HG03457 (cell line): Measurements from ENCODE around the gene STK4.
"Not testable (repeated sequence)": the region's sequence is repeated elsewhere in the genome, so short reads cannot be mapped to it uniquely, and the experiment has no call there.

Source experiments
- ATAC-seq: cut with Tn5 transposase; IDR thresholded peaks from one replicate; pipeline ENCODE4 v1.9.1; 2021; ENCODE audit warnings: moderate number of reproducible peaks; ENCODE audit not compliant: unreplicated experiment

The STK4 gene

DNA sequence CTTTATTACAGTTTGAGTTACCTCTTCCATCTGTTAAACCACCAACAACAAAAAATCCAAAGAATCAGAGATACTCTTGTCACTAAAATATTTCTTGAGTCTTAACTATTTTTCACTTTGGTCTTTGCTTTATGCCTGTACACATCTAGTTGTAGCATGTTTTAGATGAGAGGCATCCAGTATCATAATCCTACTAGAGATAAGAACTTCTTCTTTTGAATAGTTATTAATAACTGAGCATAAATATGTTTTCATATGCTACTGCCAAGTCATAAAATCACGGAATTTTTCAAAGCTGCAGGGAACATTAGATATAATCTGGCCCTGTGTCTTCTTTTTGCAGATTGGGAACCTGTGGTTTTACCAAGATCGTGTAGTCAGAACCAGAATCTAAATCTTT, 55.3 kb downstream of the STK4 start:
- no peak for ATAC-seq

GRCh38 chr20:45023140-45023539, 56.8 kb downstream of the STK4 start:
- ATAC-seq = not testable (repeated sequence)

DNA sequence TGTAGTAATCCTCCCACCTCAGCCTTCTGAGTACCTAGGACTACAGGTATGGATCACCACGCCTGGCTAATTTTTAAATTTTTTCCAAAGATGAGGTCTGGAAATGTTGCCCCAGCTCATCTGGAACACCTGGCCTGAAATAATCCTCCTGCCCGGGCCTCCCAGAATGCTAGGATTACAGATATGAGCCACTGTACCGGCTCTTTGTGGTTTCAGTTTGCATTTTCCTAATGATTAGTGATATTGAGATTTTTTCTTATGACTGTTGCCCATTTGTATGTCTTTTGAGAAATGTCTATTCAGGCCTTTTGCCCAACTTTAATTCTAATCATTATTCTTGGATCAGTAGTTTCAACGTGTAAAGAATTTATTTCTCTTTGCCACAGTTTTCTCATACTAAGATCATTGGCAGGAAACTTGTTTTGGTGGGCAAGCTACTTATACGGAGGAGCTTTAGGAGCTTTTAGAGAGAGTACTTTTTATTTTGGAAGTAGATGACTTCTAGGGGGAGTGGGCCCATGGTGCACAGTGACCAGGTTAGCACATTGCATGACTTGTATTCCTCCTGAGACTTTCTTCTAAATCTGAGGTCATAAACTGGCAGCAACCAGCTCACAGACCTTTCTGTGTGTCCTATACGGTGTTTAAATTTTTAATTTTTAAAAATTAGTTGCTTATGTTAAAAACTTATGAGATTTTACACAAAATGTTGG, 62.3 kb downstream of the STK4 start:
- no peak for ATAC-seq

- ATAC-seq = no peak
Measured at GRCh38 chr20:45029884-45030283, 63.6 kb downstream of the STK4 start.

DNA sequence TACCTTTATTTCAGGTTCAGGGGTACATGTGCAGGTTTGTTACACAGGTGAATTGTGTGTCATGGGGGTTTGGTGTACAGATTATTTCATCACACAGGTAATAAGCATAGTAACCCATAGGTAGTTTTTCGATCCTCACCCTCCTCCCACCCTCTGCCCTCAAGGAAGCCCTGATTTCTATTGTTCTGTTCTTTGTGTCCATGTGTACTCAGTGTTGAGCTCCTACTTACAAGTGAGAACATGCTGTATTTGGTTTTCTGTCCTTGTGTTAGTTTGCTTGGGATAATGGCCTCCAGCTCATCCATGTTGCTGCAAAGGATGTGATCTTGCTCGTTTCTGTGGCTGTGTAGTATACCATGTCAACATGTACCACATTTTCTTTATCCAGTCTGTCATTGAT, 66.0 kb downstream of the STK4 start:
- no peak for ATAC-seq

DNA sequence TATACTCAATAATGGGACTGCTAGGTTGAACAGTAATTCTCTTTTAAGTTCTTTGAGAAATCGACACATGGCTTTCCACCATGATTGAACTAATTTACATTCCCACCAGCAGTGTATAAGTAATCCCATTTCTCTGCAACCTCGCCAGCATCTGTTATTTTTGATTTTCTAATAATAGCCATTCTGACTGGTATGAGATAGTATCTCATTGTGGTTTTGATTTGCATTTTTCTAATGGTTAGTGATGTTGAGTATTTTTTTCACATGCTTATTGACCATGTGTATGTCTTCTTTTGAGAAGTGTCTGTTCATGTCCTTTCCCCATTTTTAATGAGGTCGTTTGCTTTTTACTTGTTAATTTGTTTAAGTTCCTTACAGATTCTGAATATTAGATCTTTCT, 66.5 kb downstream of the STK4 start:
- ATAC-seq = no peak

DNA sequence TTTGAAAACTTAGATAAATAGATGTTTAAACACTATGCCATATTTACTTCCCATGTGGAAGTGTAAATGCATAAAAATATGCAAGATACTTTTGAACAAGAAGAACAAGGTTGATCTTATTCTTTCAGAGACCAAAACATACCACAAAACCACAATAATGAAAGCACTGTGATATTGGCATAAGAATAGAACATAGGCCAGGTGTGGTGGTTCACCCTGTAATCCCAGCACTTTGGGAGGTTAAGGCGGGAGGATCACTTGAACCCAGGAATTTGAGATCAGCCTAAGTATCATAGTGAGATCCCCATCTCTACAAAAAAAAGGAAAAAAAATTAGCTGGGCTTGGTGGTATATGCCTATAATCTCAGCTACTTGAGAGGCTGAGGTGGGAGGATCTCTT, 68.1 kb downstream of the STK4 start:
- ATAC-seq = no peak

DNA sequence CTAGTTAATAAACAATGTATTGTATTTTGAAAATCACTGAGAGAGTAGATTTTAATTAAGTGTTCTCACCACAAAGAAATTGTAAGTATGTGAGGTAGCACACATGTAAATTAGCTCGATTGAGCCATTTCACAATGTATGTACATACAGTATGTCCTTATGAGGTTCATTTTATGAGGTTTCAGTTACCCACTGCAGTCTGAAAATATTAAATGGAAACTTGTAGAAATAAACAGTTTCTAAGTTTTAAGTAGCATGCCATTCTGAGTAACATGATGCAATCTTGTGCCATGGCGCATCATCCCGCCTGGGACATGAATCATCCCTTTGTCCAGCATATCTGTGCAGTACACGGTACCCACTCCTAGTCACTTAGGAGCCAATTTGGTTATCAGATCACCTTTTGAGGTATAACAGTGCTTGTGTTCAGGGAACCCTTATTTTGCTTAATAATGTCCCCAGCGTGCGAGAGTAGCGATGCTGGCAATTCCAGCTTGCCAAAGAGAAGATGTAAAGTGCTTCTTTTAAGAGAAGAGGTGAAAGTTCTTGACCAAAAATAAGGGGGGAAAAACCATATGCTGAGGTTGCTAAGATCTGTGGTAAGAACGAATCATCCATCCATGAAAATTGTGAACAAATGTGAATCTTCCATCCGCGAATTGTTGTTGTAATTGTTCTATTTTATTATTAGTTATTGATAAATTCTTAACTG, 69.9 kb downstream of the STK4 start:
- no peak for ATAC-seq

DNA sequence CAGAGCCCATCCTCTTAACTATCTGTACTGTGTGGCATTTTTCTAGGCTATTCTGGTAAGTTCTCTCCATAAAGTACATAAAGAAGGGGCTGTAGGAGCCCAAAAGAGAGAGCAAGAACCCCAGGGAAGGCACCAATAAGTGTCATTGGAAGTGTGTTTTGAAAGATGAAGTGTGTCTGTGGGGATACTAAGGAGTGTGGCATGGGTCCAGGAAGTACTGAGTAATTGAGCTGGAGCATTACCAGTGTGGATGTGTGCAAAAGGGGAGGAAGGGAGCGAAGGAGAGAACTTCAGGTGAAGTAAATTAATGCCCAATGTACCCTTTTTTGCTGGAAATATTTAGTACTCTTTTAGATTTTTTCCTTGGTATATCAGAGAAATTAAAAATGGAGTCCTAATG, 70.7 kb downstream of the STK4 start:
- ATAC-seq = no peak

DNA sequence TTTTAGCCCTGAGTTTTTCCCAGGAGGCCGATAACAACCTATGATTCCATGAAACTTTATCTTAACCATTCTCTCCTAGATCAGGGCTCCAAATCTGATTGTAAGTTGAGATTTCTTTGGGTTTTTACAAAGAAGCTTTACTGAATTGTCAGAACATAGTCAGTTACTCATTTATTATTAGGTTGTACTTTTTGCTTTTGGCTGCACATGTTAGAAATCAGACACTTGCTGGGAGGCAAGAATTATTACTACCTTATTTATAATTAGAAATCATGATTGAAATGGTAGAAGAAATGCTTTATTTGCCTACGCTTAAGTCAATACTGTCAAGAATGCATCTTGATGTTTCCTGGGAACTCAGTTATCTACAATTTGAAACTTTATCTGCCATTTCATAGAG, 71.3 kb downstream of the STK4 start:
- ATAC-seq = no peak

- no peak for ATAC-seq
Measured at GRCh38 chr20:45038745-45039474, 72.6 kb downstream of the STK4 start.

GRCh38 chr20:45039475-45039820, 73.1 kb downstream of the STK4 start:
- ATAC-seq = no peak

- ATAC-seq = no peak
Measured at GRCh38 chr20:45041464-45042337, 75.4 kb downstream of the STK4 start.

DNA sequence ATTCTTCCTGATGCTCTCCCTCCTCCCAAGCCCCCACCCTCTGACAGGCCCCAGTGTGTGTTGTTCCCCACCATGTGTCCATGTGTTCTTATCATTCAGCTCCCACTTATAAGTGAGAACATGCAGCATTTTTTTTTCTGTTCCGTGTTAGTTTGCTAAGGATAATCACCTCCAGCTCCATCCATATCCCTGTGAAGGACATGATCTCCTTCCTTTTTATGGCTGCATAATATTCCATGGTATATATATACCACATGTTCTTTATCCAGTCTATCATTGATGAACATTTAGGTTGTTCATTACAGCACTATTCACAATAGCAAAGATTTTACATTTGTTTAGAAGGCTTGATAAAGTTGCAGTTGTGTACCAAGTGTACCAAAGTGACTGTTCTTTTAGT, 76.7 kb downstream of the STK4 start:
- no peak for ATAC-seq

- ATAC-seq = no peak
Measured at GRCh38 chr20:45044084-45044573, 77.8 kb downstream of the STK4 start.

- no peak for ATAC-seq
Measured at GRCh38 chr20:45044601-45045000, 78.3 kb downstream of the STK4 start.

DNA sequence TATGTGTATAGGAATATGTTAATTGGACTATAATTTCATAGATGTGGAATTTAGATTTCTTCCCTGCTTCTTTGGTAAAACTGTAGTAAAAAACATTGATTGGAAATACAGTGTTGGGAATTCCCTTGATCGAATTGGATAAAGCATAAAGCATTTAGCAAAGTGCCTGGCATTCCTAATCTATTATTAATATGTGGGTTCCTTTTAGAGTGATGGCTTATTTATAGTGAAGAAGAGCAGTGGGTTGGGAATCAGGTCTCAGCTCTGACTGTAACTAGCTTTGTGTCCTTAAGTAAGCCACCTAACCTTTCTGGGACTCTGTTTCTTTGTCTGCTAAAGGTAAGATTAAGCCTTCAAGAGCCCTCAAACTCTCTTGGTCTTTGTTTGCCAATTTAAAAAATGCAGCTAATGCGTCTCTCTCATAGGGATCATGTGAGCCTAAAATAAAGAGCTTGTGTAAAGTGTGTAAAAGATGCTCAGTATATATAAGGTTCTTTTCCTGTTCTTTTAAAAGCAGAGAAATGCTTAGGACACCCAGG, 81.3 kb downstream of the STK4 start:
- ATAC-seq = no peak

DNA sequence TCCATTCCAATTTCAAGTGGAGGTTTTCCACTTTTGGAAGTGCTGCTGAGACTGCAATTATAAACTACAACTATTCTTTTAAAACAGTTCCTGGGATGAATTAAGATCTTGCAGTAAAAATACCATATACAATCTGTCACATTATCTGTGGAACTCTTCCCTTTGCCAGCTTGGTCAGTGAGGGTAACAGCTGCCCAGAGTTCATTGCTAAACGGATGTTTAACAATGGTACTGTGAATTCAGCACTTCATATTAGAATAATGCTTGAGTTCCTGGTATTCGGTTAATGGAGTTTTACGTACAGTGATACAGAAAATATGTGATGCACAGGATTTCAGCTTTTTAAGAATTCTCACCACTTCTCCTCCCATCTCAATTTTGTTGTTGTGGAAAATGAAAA, 83.1 kb downstream of the STK4 start:
- ATAC-seq = no peak

GRCh38 chr20:45049904-45050471, 83.7 kb downstream of the STK4 start:
- ATAC-seq = no peak
